Measurements from ENCODE around the gene CCDC158. TPM values are rescaled to one million over a fixed set of nuclear protein-coding genes. Genes with fewer than 3 reads are reported as not detected.

CCDC158 gene
- total and polyA plus RNA-seq, 7 donors, result 0.17 to 0.32 (median 0.17) TPM; not detected in 4

GRCh38 chr4:76406081-76406480, 14.9 kb downstream of the CCDC158 start:
- DNase-seq (no peak), ATAC-seq (no peak)
- no peak overlapping the region for H3K4me3 ChIP-seq
- H3K27me3 ChIP-seq (ENCODE audit: insufficient read depth in 3 of 3, low read length in 2 of 3), result no peaks in the 10 kb centered on the region
- no peak for TF ChIP-seq CTCF (IDR thresholded peaks at IDR 0.05)
- no peaks in the 10 kb centered on the region for H3K9me3 ChIP-seq
- intact Hi-C loops (cut with DNase I), result no loop called here
- no peaks in the 10 kb centered on the region for H3K36me3 ChIP-seq (ENCODE audit: insufficient read depth in 1 of 2, low read depth in 1 of 2)
- H3K4me1 ChIP-seq, result no peaks in the 10 kb centered on the region
- WGBS, 3 donors, result 74 to 77% (median 75%) methylated on average over 5 of the region's 5 CpGs
- no peak overlapping the region for H3K27ac ChIP-seq

DNA sequence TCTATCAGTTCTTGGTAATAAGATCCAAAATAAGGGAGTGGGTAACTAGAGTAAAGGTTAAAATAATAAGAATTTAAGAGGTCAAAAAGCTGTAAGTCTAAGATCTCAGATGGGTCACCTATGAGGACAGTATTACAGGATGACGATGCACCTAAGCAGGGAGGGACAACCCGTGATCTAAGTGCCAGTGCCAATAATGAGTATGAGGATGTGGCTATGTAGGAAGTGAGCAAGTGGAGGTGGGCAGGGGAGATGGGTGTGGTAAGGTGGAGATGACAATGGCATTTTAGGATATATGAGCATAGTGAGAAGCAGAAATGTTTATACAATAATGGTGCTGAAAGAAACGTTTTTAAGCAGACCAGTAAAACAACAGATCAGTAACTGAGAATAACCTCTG, 19.3 kb downstream of the CCDC158 start:
- no peaks in the 10 kb centered on the region for H3K36me3 ChIP-seq (ENCODE audit: insufficient read depth in 1 of 2, low read depth in 1 of 2)
- H3K4me3 ChIP-seq, result no peak overlapping the region
- intact Hi-C loops (cut with DNase I), result no loop called here
- DNase-seq, result no peak
- WGBS, 3 donors, result 72 to 82% (median 74%) methylated on average over 3 of the region's 3 CpGs
- H3K27ac ChIP-seq, result no peak overlapping the region
- H3K27me3 ChIP-seq (ENCODE audit: insufficient read depth in 3 of 3, low read length in 2 of 3), result no peaks in the 10 kb centered on the region
- H3K4me1 ChIP-seq, result no peaks in the 10 kb centered on the region
- no peaks in the 10 kb centered on the region for H3K9me3 ChIP-seq
- TF ChIP-seq CTCF (IDR thresholded peaks at IDR 0.05), result no peak
- no peak for ATAC-seq

- no peak overlapping the region for H3K4me3 ChIP-seq
- ATAC-seq (no peak), DNase-seq (no peak)
- TF ChIP-seq CTCF (IDR thresholded peaks at IDR 0.05), result no peak
- 73 to 80% (median 76%) methylated on average over 3 of the region's 3 CpGs for WGBS, 3 donors
- no peaks in the 10 kb centered on the region for H3K4me1 ChIP-seq
- intact Hi-C loops (cut with DNase I), result no loop called here
- H3K27ac ChIP-seq, result no peak overlapping the region
- peaks cover 6% of the 10 kb centered on the region for H3K9me3 ChIP-seq
- H3K36me3 ChIP-seq (ENCODE audit: insufficient read depth in 1 of 2, low read depth in 1 of 2), result no peaks in the 10 kb centered on the region
- H3K27me3 ChIP-seq (ENCODE audit: insufficient read depth in 3 of 3, low read length in 2 of 3), result no peaks in the 10 kb centered on the region
These were observed 32.6 kb downstream of the CCDC158 start for GRCh38 chr4:76388160-76388908.

DNA sequence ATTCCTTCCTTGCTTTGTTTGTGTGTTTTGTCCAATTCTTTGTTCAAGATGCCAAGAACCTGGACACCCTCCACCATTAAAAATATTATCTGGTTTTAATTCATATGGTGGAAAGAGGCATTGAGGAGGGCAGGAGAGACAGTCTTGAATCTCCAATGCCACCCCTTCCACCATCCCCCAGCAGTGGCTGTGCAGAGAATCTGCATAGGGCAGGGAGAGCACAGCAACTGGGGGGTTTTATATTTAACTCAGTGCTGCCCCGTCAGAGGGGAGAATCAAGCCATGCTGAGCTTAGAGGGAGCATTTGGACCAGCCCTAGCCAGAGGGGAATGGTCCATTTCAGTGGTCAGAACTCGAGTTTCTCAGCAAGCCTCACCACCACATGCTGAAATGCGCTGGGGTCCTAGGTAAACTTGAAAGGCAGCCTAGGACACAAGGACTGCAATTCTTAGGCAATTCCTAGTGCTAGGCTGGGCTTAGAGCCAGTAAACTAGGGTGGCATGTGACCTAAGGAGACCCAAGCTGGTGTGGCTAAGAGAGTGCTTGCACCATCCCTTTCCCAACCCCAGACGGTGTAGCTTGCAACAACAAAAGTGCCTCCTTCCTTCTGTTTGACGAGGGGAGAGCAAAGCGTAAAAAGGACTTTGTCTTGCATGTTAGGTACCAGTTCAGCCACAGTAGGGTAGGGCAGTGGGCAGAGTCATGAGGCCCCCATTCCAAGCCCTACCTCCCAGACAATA, 34.2 kb downstream of the CCDC158 start:
- Histone ChIP-seq H3K27ac (no peak overlapping the region), H3K36me3 (ENCODE audit: insufficient read depth in 1 of 2, low read depth in 1 of 2) (no peaks in the 10 kb centered on the region), H3K4me3 (no peak overlapping the region), H3K4me1 (no peaks in the 10 kb centered on the region), H3K27me3 (ENCODE audit: insufficient read depth in 3 of 3, low read length in 2 of 3) (no peaks in the 10 kb centered on the region), H3K9me3 (peaks cover 6% of the 10 kb centered on the region)
- intact Hi-C loops (cut with DNase I), result no loop called here
- 82 to 90% (median 84%) methylated on average over 6 of the region's 6 CpGs for WGBS, 3 donors
- no peak for TF ChIP-seq CTCF (IDR thresholded peaks at IDR 0.05)
- no peak for ATAC-seq
- no peak for DNase-seq

Data from psoas muscle (tissue), 8 donors.